Upper lobe of left lung (tissue), 6 donors: ENCODE measurements around the gene MEGF11. TPM values are rescaled to one million over a fixed set of nuclear protein-coding genes. Genes with fewer than 3 reads are reported as not detected.

Experiments
- ATAC-seq, 2 donors: fragments of 200-7000 bp; cut with Tn5 transposase; one replicate each; pipeline ENCODE4 v1.9.1; 2022; ENCODE audit warnings: mild to moderate bottlenecking in 2 of 2, moderate library complexity in 2 of 2; ENCODE audit not compliant: low FRiP score in 2 of 2
- DNase-seq, 2 donors: peaks; one replicate each; pipeline ENCODE4 v3.0.0-alpha.2; 2019 to 2020
- H3K27ac ChIP-seq, 4 donors: fragments of 200-600 bp; sonication (generic); one replicate each; pipeline ENCODE4 v1.5.1; 2016 to 2019
- H3K27me3 ChIP-seq, 4 donors: fragments of 200-600 bp; sonication (generic); one replicate each; pipeline ENCODE4 v1.5.1; 2017 to 2019
- H3K36me3 ChIP-seq, 4 donors: fragments of 200-600 bp; sonication (generic); one replicate each; pipeline ENCODE4 v1.5.1; 2016 to 2019
- H3K4me1 ChIP-seq, 4 donors: fragments of 200-600 bp; sonication (generic); one replicate each; pipeline ENCODE4 v1.5.1; 2018 to 2019
- H3K4me3 ChIP-seq, 4 donors: fragments of 200-600 bp; sonication (generic); one replicate each; pipeline ENCODE4 v1.5.1; 2017 to 2019; ENCODE audit warnings: mild to moderate bottlenecking in 2 of 4, moderate library complexity in 1 of 4
- H3K9me3 ChIP-seq, 4 donors: fragments of 200-600 bp; sonication (generic); one replicate each; pipeline ENCODE4 v1.5.1; 2018 to 2019
- EP300 ChIP-seq, 4 donors: sonication (generic); formaldehyde crosslinking; IDR thresholded peaks; one replicate each; pipeline ENCODE4 v1.5.1; 2017; ENCODE audit warnings: antibody characterized with exemption in 4 of 4, control low read depth in 2 of 4
- POLR2A ChIP-seq, 4 donors: fragments of 450-650 bp; IDR thresholded peaks; one replicate each; pipeline ENCODE4 v1.5.1; 2016 to 2017; ENCODE audit warnings: antibody characterized with exemption in 4 of 4, mild to moderate bottlenecking in 2 of 4
- POLR2AphosphoS5 ChIP-seq, 2 donors: sonication (generic); formaldehyde crosslinking; IDR thresholded peaks; one replicate each; pipeline ENCODE4 v1.5.1; 2017; ENCODE audit warnings: antibody characterized with exemption in 2 of 2
- WGBS, 2 donors: methylation state at CpG; one replicate each; pipeline ENCODE4 v1.1.5; 2017 to 2018; 5-methylcytosine and 5-hydroxymethylcytosine counted together
- total RNA-seq, 6 donors: library from RNA; depleted of rRNA in 4 of 6; stranded (reverse); fragments of >200 nt in 4 of 6; gene quantifications; one replicate each; pipeline versions ENCODE4 v1.1.0 to v1.2.1, GENCODE V29; 2016 to 2021
- TF ChIP-seq, protein P1 (sequence below), 6 experiments: fragments of 450-650 bp in 4 of 6; fragments of 200-600 bp in 2 of 6; sonication (generic) in 2 of 6; IDR thresholded peaks; one replicate each; pipeline ENCODE4 v1.5.1; 2016 to 2019; ENCODE audit warnings: antibody characterized with exemption in 6 of 6
- donor health status: DM: no; HTN: no; CAD: no; lungs with moderate emphysema.
- donor health status: DM: no; HTN: yes; CAD: no; lungs with severe emphysema.

Gene MEGF11
- total RNA-seq, 6 donors from 2014 or later: 1.5 to 4.0 (median 3.5) TPM; not detected in 3

DNA sequence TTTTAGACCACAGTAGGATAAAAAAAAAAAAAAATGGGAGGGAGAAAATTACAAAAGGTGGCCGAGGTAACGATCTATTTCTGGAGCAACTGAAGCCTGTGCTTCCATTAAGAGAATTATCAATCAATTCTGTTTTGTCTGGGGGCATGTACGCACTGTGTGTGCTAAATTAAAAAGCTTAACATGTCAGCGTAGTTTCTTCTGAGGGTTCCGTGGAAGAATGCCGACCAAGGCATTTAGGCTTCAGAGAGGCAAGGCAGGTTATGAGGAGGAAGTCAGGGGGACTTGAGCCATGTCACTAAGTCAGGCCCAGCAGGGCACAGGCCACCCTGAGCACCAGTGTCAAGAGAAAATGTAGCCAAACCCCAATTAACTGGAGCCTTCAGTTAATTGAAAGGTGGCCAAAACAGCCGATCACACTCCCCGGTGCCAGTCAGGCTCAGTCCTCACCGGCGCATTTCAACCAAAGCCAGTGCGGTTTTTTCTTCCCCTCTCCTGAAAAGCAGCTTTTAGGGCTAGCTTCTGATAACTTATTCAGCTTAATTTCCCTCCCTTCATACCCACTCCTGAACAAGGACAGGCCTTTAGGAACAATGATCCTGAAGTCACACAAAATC is 113.9 kb downstream of the MEGF11 start:
- 83 to 90% methylated on average over 11 of the region's 11 CpGs for WGBS, 2 donors
- DNase-seq: no peak
- H3K4me3 ChIP-seq: no peak overlapping the region
- ATAC-seq: no peak
- no peak for TF ChIP-seq EP300 (IDR thresholded peaks at IDR 0.05)
- TF ChIP-seq, protein P1, sequence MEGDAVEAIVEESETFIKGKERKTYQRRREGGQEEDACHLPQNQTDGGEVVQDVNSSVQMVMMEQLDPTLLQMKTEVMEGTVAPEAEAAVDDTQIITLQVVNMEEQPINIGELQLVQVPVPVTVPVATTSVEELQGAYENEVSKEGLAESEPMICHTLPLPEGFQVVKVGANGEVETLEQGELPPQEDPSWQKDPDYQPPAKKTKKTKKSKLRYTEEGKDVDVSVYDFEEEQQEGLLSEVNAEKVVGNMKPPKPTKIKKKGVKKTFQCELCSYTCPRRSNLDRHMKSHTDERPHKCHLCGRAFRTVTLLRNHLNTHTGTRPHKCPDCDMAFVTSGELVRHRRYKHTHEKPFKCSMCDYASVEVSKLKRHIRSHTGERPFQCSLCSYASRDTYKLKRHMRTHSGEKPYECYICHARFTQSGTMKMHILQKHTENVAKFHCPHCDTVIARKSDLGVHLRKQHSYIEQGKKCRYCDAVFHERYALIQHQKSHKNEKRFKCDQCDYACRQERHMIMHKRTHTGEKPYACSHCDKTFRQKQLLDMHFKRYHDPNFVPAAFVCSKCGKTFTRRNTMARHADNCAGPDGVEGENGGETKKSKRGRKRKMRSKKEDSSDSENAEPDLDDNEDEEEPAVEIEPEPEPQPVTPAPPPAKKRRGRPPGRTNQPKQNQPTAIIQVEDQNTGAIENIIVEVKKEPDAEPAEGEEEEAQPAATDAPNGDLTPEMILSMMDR (IDR thresholded peaks at IDR 0.05): no peak
- no peak for TF ChIP-seq POLR2A (IDR thresholded peaks at IDR 0.05)
- TF ChIP-seq POLR2AphosphoS5 (IDR thresholded peaks at IDR 0.05): no peak
- no peaks in the 10 kb centered on the region for H3K27me3 ChIP-seq
- H3K9me3 ChIP-seq: no peaks in the 10 kb centered on the region
- no peak overlapping the region for H3K27ac ChIP-seq
- no peaks in the 10 kb centered on the region for H3K4me1 ChIP-seq
- H3K36me3 ChIP-seq: no peaks in the 10 kb centered on the region

DNA sequence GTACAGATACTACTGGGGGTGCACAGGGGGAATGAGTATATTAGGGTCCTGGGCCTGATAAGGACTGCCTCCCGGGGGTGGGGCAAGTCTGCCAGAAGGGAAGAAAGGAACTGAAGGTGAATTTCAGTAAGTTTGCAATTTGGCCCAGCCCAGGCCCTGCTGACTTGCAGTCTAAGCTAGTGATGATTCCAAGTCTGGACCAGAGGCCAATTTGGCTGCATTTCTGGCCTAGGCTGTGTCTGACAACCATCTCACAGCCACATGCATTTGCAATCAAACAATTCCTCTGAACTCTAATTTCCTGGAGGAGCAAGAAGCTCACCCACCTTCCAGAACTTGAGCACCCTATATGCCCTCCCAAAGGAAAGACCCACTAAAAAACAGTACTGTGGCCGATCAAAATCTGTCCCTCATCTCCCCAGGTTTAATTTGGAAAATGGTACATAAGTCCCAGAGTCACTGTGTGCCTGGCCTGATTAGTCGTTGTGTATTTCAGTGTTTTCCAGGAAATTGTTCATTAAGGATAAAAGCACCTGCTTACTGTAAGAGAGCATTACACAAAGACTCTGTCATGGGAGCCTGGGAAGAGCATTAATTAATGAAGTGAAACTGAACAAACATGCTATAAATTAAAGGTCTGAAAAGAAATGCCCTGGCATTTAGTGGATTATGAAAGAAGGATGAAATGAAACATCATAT is 114.5 kb downstream of the MEGF11 start:
- DNase-seq (no peak), ATAC-seq (no peak)
- 61 to 71% methylated on average over 3 of the region's 3 CpGs for WGBS, 2 donors

DNA sequence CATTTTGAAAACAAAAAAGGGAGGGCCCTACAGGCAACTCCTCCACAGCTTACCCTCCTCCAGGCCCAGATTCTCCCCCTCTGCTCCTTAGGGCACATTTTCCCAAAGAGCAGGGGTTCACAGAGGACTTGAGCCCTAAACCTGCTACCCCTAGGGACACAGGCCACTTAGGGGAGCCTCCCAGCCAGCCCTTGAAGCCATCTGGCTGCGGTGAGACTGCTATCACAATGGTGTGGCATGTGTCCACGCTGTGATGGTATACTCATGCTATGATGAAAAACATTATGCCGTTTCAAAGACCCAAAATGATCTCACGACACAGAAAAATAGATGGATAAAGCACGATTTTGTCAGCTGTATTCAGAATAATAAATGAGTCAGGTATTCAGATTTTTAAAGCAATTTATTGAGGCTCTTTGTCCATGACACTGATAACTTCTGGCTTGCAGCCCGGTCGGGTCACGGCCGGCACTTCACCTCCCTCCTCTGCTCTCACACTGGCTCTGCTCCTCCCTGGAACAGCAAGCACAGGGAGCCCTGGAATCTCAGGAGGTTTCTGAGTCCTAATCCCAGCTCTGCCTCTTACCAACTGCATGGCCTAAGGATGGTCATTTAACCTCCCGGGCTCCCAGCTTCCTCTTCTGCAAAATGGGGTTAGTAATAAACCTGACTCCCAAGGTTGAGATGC is 115.3 kb downstream of the MEGF11 start:
- WGBS, 2 donors: 68 to 73% methylated on average over 10 of the region's 10 CpGs
- Histone ChIP-seq H3K27me3 (no peaks in the 10 kb centered on the region), H3K36me3 (no peaks in the 10 kb centered on the region), H3K4me3 (no peak overlapping the region), H3K4me1 (no peaks in the 10 kb centered on the region), H3K27ac (no peak overlapping the region), H3K9me3 (no peaks in the 10 kb centered on the region)
- ATAC-seq: no peak
- no peak for DNase-seq
- TF ChIP-seq, protein P1 (IDR thresholded peaks at IDR 0.05): no peak
- TF ChIP-seq EP300 (IDR thresholded peaks at IDR 0.05): no peak
- no peak for TF ChIP-seq POLR2AphosphoS5 (IDR thresholded peaks at IDR 0.05)
- no peak for TF ChIP-seq POLR2A (IDR thresholded peaks at IDR 0.05)

More for the DNA sequence above, 114.5 kb downstream of the MEGF11 start:
- no peaks in the 10 kb centered on the region for H3K27me3 ChIP-seq
- no peak overlapping the region for H3K4me3 ChIP-seq
- H3K27ac ChIP-seq: no peak overlapping the region
- H3K4me1 ChIP-seq: no peaks in the 10 kb centered on the region
- TF ChIP-seq POLR2AphosphoS5 (IDR thresholded peaks at IDR 0.05) (no peak), EP300 (IDR thresholded peaks at IDR 0.05) (no peak), POLR2A (IDR thresholded peaks at IDR 0.05) (no peak)
- TF ChIP-seq, protein P1 (IDR thresholded peaks at IDR 0.05): no peak
- no peaks in the 10 kb centered on the region for H3K36me3 ChIP-seq
- no peaks in the 10 kb centered on the region for H3K9me3 ChIP-seq

DNA sequence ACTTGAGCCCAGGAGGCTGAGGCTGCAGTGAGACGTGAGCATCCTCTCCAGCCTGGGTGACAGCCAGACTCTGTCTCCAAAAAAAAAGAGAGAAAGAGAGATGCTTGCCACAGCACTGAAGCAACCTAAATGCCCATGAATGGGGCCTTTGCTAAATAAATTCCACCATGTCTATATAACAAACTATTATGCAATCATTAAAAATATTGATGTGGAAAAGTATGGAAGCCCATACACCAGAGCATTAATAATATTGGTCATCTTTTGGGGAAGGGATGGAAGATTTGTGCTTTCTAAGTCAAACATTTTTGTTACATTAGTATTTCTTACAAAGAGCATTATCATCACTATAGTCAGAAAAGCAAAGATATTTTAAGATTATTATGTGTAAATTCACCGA is 116.6 kb downstream of the MEGF11 start:
- 87 to 92% methylated on average over 2 of the region's 2 CpGs for WGBS, 2 donors
- no peaks in the 10 kb centered on the region for H3K4me1 ChIP-seq

More for the DNA sequence above, 116.6 kb downstream of the MEGF11 start:
- ATAC-seq (no peak), DNase-seq (no peak)
- Histone ChIP-seq H3K27me3 (no peaks in the 10 kb centered on the region), H3K27ac (no peak overlapping the region), H3K36me3 (no peaks in the 10 kb centered on the region), H3K9me3 (no peaks in the 10 kb centered on the region), H3K4me3 (no peak overlapping the region)
- no peak for TF ChIP-seq EP300 (IDR thresholded peaks at IDR 0.05)
- TF ChIP-seq POLR2AphosphoS5 (IDR thresholded peaks at IDR 0.05): no peak
- no peak for TF ChIP-seq POLR2A (IDR thresholded peaks at IDR 0.05)
- TF ChIP-seq, protein P1 (IDR thresholded peaks at IDR 0.05): no peak
